Mesenchymal stem cell (in vitro differentiated cells and primary cell): Measurements from ENCODE around the gene NTHL1.
A peak's percentile ranks its signal among the peaks of the same experiment; 100 is the strongest.
"Not testable (repeated sequence)": the region's sequence is repeated elsewhere in the genome, so short reads cannot be mapped to it uniquely, and the experiment has no call there.

Experiments used
- DNase-seq: peaks from one replicate; pipeline ENCODE4 v3.0.0-alpha.2; 2013
- H2AFZ ChIP-seq: one replicate; pipeline ENCODE4 v1.6.1; 2013; ENCODE audit warnings: low read depth, mild to moderate bottlenecking, control low read depth, inconsistent platforms, low read length, moderate library complexity
- H2AK5ac ChIP-seq: 2 replicates; pipeline ENCODE4 v1.6.1; 2013; ENCODE audit warnings: low read length, moderate library complexity, mild to moderate bottlenecking, inconsistent platforms; ENCODE audit not compliant: severe bottlenecking
- H2BK120ac ChIP-seq: one replicate; pipeline ENCODE4 v1.6.1; 2013; ENCODE audit warnings: low read depth, mild to moderate bottlenecking, inconsistent platforms, low read length, moderate library complexity
- H2BK12ac ChIP-seq, 2 experiments: one replicate each; pipeline ENCODE4 v1.6.1; 2013; ENCODE audit warnings: inconsistent platforms in 2 of 2, low read length in 2 of 2, mild to moderate bottlenecking in 2 of 2, moderate library complexity in 2 of 2, control low read depth in 1 of 2
- H2BK15ac ChIP-seq: one replicate; pipeline ENCODE4 v1.6.1; 2013; ENCODE audit warnings: mild to moderate bottlenecking, low read depth, inconsistent platforms; ENCODE audit not compliant: poor library complexity, severe bottlenecking
- H2BK5ac ChIP-seq: 2 replicates; pipeline ENCODE4 v1.6.1; 2013; ENCODE audit warnings: low read depth, mild to moderate bottlenecking, low read length, control low read depth, inconsistent platforms; ENCODE audit not compliant: poor library complexity, severe bottlenecking
- H3K14ac ChIP-seq, 2 experiments: one replicate each; pipeline ENCODE4 v1.6.1; 2013; ENCODE audit warnings: inconsistent platforms in 2 of 2, low read length in 2 of 2, control low read depth in 1 of 2, mild to moderate bottlenecking in 1 of 2, moderate library complexity in 1 of 2
- H3K18ac ChIP-seq, 2 experiments: one replicate each; pipeline ENCODE4 v1.6.1; 2013; ENCODE audit warnings: inconsistent platforms in 2 of 2, low read length in 2 of 2, control low read depth in 1 of 2, low read depth in 1 of 2, mild to moderate bottlenecking in 1 of 2
- H3K23ac ChIP-seq, 2 experiments: one replicate each; pipeline ENCODE4 v1.6.1; 2013; ENCODE audit warnings: inconsistent platforms in 2 of 2, low read length in 2 of 2, mild to moderate bottlenecking in 2 of 2, moderate library complexity in 2 of 2, control low read depth in 1 of 2
- H3K27ac ChIP-seq: 2 replicates; pipeline ENCODE4 v1.5.1; 2013; ENCODE audit warnings: mild to moderate bottlenecking, moderate library complexity, low read length, control low read depth, inconsistent platforms; ENCODE audit not compliant: poor library complexity, severe bottlenecking
- H3K27me3 ChIP-seq, 2 experiments: 2 replicates each; pipeline versions ENCODE4 v1.6.1 to v1.7.0; 2013; ENCODE audit warnings: low read length in 2 of 2, mild to moderate bottlenecking in 2 of 2, moderate library complexity in 2 of 2, control low read depth in 1 of 2, inconsistent platforms in 1 of 2; ENCODE audit not compliant: control insufficient read depth in 1 of 2, insufficient read depth in 1 of 2
- H3K36me3 ChIP-seq, 2 experiments: 2 replicates each; pipeline versions ENCODE4 v1.6.1 to v1.7.0; 2013; ENCODE audit warnings: low read length in 2 of 2, control low read depth in 1 of 2, inconsistent platforms in 1 of 2, low read depth in 1 of 2, mild to moderate bottlenecking in 1 of 2; ENCODE audit not compliant: insufficient read depth in 2 of 2, control insufficient read depth in 1 of 2
- H3K4ac ChIP-seq, 2 experiments: one replicate each; pipeline ENCODE4 v1.6.1; 2013; ENCODE audit warnings: inconsistent platforms in 2 of 2, low read length in 2 of 2, mild to moderate bottlenecking in 2 of 2, moderate library complexity in 2 of 2, control low read depth in 1 of 2, low read depth in 1 of 2
- H3K4me1 ChIP-seq: 2 replicates; pipeline ENCODE4 v1.6.1; 2013; ENCODE audit warnings: low read depth, low read length, control low read depth; ENCODE audit not compliant: control insufficient read depth, insufficient read depth
- H3K4me2 ChIP-seq: 2 replicates; pipeline ENCODE4 v1.6.1; 2013; ENCODE audit warnings: low read length, mild to moderate bottlenecking, inconsistent platforms; ENCODE audit not compliant: poor library complexity, severe bottlenecking
- H3K4me3 ChIP-seq, 2 experiments: 2 replicates each; pipeline versions ENCODE4 v1.5.1 to v1.7.0; 2013; ENCODE audit warnings: low read length in 2 of 2, mild to moderate bottlenecking in 2 of 2, control low read depth in 1 of 2, low read depth in 1 of 2; ENCODE audit not compliant: insufficient read depth in 1 of 2
- H3K79me1 ChIP-seq: replicated peaks from 2 replicates; pipeline ENCODE4 v1.6.1; 2013; ENCODE audit warnings: mild to moderate bottlenecking, control low read depth, low read length, inconsistent platforms; ENCODE audit not compliant: poor library complexity, severe bottlenecking
- H3K9ac ChIP-seq: 2 replicates; pipeline ENCODE4 v1.7.0; 2013; ENCODE audit warnings: mild to moderate bottlenecking, low read length, moderate library complexity
- H3K9me3 ChIP-seq: 2 replicates; pipeline ENCODE4 v1.7.0; 2013; ENCODE audit warnings: mild to moderate bottlenecking, low read length; ENCODE audit not compliant: control insufficient read depth
- H4K8ac ChIP-seq: one replicate; pipeline ENCODE4 v1.6.1; 2013; ENCODE audit warnings: inconsistent platforms, mild to moderate bottlenecking, low read length, moderate library complexity
- H4K91ac ChIP-seq: one replicate; pipeline ENCODE4 v1.6.1; 2013; ENCODE audit warnings: mild to moderate bottlenecking, low read length, inconsistent platforms
- WGBS: methylation state at CpG from one replicate; pipeline ENCODE4 v1.1.7; 2013; ENCODE audit warnings: mixed read lengths; 5-methylcytosine and 5-hydroxymethylcytosine counted together

The NTHL1 gene

DNA sequence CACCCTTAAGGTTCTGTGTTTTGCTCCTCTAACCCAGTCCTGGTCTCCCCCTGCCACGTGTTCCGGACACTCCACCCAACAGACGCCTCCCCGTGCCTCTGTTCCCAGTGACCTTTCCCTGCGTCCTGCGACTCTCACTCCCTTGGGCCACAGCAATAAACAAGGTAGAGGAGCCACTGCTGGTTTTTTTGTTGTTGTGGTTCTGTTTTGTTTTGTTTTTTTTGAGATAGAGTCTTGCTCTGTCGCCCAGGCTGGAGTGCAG is 31.8 kb downstream of the NTHL1 start:
- Histone ChIP-seq H3K79me1 (no peaks in the 10 kb centered on the region), H4K91ac (peak overlapping the region; percentile 82), H2AFZ (no peak overlapping the region), H3K4me2 (no peak overlapping the region), H3K18ac (no peak overlapping the region), H3K14ac (no peak overlapping the region), H3K27ac (no peak overlapping the region), H2BK15ac (no peak overlapping the region), H3K36me3 (no peaks in the 10 kb centered on the region), H3K4me1 (peaks cover 17% of the 10 kb centered on the region), H2BK5ac (no peak overlapping the region), H3K9ac (no peak overlapping the region), H2BK12ac (no peak overlapping the region), H3K4me3 (no peak overlapping the region), H3K9me3 (no peaks in the 10 kb centered on the region), H3K27me3 (peaks cover 20 to 26% of the 10 kb centered on the region in 2 experiments), H4K8ac (peak overlapping the region; percentile 94), H3K23ac (no peak overlapping the region), H3K4ac (no peak overlapping the region), H2AK5ac (no peak overlapping the region), H2BK120ac (no peak overlapping the region)
- DNase-seq: no peak
- 87% methylated on average over 7 of the region's 7 CpGs for WGBS

DNA sequence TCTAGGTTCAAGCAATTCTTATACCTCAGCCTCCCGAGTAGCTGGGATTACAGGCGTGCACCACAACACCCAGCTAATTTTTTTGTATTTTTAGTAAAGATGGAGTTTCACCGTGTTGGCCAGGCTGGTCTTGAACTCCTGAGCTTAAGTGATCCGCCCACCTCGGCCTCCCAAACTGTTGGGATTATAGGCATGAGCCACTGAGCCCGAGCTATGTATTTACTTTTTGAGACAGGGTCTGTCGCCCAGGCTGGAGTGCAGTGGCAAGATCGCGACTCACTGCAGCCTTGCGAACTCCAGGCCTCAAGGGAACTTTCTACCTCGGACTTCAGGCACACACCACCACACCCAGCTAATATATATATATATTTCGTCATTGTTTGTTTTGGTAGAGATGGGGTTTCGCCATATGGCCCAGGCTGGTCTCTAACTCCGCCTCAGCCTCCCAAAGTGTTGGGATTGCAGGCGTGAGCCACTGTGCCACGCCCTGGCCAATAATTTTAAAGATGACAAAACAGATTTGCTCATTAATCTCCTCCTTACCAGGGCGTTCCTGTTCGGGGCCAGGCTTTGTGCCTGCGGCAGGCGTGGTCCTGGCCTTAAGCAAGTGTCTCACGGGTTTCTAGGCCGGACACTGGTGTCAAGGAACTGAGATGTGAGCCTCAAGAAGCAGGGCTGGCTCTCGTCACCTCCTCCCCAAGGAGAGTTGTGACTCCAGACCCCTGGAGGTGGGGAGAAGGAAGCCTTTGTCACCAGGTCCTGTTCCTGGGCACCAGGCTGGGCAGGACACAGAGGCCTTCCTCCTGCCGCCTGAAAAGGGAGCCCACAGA is 32.3 kb downstream of the NTHL1 start:
- no peak overlapping the region for H3K23ac ChIP-seq
- peak overlapping the region; percentile 82 for H4K91ac ChIP-seq
- peak; percentile 60 for DNase-seq
- peaks cover 14 to 20% of the 10 kb centered on the region in 2 experiments for H3K27me3 ChIP-seq
- no peak overlapping the region for H3K9ac ChIP-seq
- no peak overlapping the region for H2AK5ac ChIP-seq
- no peak overlapping the region for H2BK120ac ChIP-seq
- peaks cover 4% of the 10 kb centered on the region for H3K79me1 ChIP-seq
- H2BK5ac ChIP-seq: no peak overlapping the region
- 80% methylated on average over 20 of the region's 24 CpGs for WGBS
- no peak overlapping the region for H3K4me3 ChIP-seq
- no peak overlapping the region for H3K14ac ChIP-seq
- H2BK15ac ChIP-seq: no peak overlapping the region
- H3K9me3 ChIP-seq: no peaks in the 10 kb centered on the region
- no peaks in the 10 kb centered on the region for H3K36me3 ChIP-seq
- H3K4ac ChIP-seq: no peak overlapping the region
- no peak overlapping the region for H3K18ac ChIP-seq
- H2BK12ac ChIP-seq: no peak overlapping the region
- H3K4me1 ChIP-seq: peaks cover 17% of the 10 kb centered on the region
- no peak overlapping the region for H2AFZ ChIP-seq
- H4K8ac ChIP-seq: peak overlapping the region; percentile 94
- H3K27ac ChIP-seq: no peak overlapping the region
- H3K4me2 ChIP-seq: no peak overlapping the region

DNA sequence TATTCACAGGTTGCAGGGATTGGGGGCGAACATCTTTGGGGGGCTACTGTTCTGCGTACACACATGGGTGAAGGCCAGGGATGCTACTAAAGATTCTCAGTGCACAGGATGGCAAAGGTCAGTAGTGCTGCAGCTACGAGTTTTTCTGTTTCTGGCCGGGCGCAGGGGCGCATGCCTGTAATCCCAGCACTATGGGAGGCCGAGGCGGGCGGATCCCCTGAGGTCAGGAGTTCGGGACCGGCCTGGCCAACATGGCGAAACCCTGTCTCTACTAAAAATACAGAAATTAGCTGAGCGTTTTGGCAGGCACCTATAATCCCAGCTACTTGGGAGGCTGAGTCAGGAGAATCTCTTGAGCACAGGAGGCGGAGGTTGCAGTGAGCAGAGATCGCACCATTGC is 34.1 kb downstream of the NTHL1 start:
- Histone ChIP-seq H2BK12ac (no peak overlapping the region), H3K79me1 (peaks cover 5% of the 10 kb centered on the region), H3K18ac (peak overlapping the region in 1 of 2 experiments; percentile 19), H3K4ac (no peak overlapping the region), H3K9ac (no peak overlapping the region), H2BK5ac (no peak overlapping the region), H3K27ac (no peak overlapping the region), H2BK15ac (no peak overlapping the region), H3K4me2 (no peak overlapping the region), H2BK120ac (no peak overlapping the region), H3K4me1 (peaks cover 9% of the 10 kb centered on the region), H4K8ac (no peak overlapping the region), H3K4me3 (no peak overlapping the region), H3K14ac (no peak overlapping the region), H2AK5ac (no peak overlapping the region), H3K27me3 (peaks cover 3 to 5% of the 10 kb centered on the region in 2 experiments), H4K91ac (no peak overlapping the region), H3K9me3 (no peaks in the 10 kb centered on the region), H2AFZ (no peak overlapping the region), H3K23ac (no peak overlapping the region), H3K36me3 (no peaks in the 10 kb centered on the region)
- WGBS: 85% methylated on average over 14 of the region's 15 CpGs
- DNase-seq: no peak

DNA sequence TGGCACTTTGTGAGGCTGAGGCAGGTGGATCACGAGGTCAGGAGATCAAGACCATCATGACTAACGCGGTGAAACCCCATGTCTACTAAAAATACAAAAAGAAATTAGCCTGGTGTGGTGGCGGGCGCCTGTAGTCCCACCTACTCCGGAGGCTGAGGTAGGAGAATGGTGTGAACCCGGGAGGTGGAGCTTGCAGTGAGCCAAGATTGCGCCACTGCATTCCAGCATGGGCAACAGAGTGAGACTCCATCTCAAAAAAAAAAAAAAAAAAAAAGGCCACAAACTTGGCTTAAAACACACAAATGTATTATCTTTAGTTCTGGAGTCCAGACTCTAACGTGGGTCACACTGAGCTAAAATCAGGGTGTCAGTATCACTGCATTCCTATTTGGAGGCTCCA is 35.9 kb downstream of the NTHL1 start:
- H3K79me1 ChIP-seq, H3K27ac ChIP-seq, DNase-seq, H3K27me3 ChIP-seq, H2BK15ac ChIP-seq, H2AK5ac ChIP-seq, H3K18ac ChIP-seq, H3K4me2 ChIP-seq, H3K9me3 ChIP-seq, H3K4ac ChIP-seq, H2BK12ac ChIP-seq, H3K4me3 ChIP-seq, H4K91ac ChIP-seq, H4K8ac ChIP-seq, H2BK120ac ChIP-seq, H3K23ac ChIP-seq, H3K14ac ChIP-seq, H2BK5ac ChIP-seq, H2AFZ ChIP-seq, H3K9ac ChIP-seq: not testable (repeated sequence)
- peaks cover 25% of the 10 kb centered on the region for H3K4me1 ChIP-seq
- WGBS: 67% methylated on average over 3 of the region's 9 CpGs
- peaks cover 0 to 12% of the 10 kb centered on the region in 2 experiments for H3K36me3 ChIP-seq
